ENCODE measurements around the gene SEMA6D.

SEMA6D gene

DNA sequence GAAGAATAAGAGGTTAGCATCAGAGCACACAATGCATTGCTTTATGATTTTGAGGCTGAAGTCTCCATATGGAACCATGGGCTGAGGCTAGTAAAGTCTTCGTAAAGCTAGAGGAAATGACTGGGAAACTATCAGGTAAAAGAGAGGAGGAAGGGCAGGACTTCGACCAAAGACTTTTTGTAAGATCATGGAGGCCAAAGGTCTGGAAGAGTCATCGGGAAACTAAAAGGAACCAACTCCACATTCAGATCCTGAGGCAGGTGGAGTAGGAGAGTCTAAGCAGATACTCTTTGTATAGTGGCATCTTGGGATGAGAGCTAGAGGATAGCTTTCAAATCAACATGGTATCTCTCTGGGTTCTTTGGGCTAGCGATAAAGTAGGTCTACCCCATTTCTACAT is 36.3 kb downstream of the SEMA6D start:
- Histone ChIP-seq H3K27me3 (ENCODE audit: insufficient read depth, poor library complexity, severe bottlenecking) (no peaks in the 10 kb centered on the region), H3K4me3 (replicated peaks; ENCODE audit: insufficient read depth, low read length) (no peak overlapping the region), H3K27ac (replicated peaks) (no peak overlapping the region)
- DNase-seq (ENCODE audit: low read depth in 1 of 2, low spot score in 1 of 2): no peak
- TF ChIP-seq, protein P1, sequence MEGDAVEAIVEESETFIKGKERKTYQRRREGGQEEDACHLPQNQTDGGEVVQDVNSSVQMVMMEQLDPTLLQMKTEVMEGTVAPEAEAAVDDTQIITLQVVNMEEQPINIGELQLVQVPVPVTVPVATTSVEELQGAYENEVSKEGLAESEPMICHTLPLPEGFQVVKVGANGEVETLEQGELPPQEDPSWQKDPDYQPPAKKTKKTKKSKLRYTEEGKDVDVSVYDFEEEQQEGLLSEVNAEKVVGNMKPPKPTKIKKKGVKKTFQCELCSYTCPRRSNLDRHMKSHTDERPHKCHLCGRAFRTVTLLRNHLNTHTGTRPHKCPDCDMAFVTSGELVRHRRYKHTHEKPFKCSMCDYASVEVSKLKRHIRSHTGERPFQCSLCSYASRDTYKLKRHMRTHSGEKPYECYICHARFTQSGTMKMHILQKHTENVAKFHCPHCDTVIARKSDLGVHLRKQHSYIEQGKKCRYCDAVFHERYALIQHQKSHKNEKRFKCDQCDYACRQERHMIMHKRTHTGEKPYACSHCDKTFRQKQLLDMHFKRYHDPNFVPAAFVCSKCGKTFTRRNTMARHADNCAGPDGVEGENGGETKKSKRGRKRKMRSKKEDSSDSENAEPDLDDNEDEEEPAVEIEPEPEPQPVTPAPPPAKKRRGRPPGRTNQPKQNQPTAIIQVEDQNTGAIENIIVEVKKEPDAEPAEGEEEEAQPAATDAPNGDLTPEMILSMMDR (IDR thresholded peaks at IDR 0.05; ENCODE audit: insufficient read depth, low read length): no peak
- no peak for TF ChIP-seq SPI1 (IDR thresholded peaks at IDR 0.05; ENCODE audit: borderline replicate concordance, low read depth)
- no peak for TF ChIP-seq POLR2AphosphoS5 (IDR thresholded peaks at IDR 0.05; ENCODE audit: low read depth)
- TF ChIP-seq GABPA (IDR thresholded peaks at IDR 0.05; ENCODE audit: low read depth): no peak
- TF ChIP-seq, protein P2, sequence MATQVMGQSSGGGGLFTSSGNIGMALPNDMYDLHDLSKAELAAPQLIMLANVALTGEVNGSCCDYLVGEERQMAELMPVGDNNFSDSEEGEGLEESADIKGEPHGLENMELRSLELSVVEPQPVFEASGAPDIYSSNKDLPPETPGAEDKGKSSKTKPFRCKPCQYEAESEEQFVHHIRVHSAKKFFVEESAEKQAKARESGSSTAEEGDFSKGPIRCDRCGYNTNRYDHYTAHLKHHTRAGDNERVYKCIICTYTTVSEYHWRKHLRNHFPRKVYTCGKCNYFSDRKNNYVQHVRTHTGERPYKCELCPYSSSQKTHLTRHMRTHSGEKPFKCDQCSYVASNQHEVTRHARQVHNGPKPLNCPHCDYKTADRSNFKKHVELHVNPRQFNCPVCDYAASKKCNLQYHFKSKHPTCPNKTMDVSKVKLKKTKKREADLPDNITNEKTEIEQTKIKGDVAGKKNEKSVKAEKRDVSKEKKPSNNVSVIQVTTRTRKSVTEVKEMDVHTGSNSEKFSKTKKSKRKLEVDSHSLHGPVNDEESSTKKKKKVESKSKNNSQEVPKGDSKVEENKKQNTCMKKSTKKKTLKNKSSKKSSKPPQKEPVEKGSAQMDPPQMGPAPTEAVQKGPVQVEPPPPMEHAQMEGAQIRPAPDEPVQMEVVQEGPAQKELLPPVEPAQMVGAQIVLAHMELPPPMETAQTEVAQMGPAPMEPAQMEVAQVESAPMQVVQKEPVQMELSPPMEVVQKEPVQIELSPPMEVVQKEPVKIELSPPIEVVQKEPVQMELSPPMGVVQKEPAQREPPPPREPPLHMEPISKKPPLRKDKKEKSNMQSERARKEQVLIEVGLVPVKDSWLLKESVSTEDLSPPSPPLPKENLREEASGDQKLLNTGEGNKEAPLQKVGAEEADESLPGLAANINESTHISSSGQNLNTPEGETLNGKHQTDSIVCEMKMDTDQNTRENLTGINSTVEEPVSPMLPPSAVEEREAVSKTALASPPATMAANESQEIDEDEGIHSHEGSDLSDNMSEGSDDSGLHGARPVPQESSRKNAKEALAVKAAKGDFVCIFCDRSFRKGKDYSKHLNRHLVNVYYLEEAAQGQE (IDR thresholded peaks at IDR 0.05; ENCODE audit: insufficient replicate concordance, low read depth): no peak

- DNase-seq (ENCODE audit: low read depth in 1 of 2, low spot score in 1 of 2): no peak
- Histone ChIP-seq H3K27ac (replicated peaks) (no peak overlapping the region), H3K27me3 (ENCODE audit: insufficient read depth, poor library complexity, severe bottlenecking) (no peaks in the 10 kb centered on the region), H3K4me3 (replicated peaks; ENCODE audit: insufficient read depth, low read length) (no peak overlapping the region)
- TF ChIP-seq, protein P1 (IDR thresholded peaks at IDR 0.05; ENCODE audit: insufficient read depth, low read length): no peak
- TF ChIP-seq POLR2AphosphoS5 (IDR thresholded peaks at IDR 0.05; ENCODE audit: low read depth): no peak
- no peak for TF ChIP-seq SPI1 (IDR thresholded peaks at IDR 0.05; ENCODE audit: borderline replicate concordance, low read depth)
- no peak for TF ChIP-seq GABPA (IDR thresholded peaks at IDR 0.05; ENCODE audit: low read depth)
- TF ChIP-seq, protein P2 (IDR thresholded peaks at IDR 0.05; ENCODE audit: insufficient replicate concordance, low read depth): no peak
Measured at GRCh38 chr15:47754312-47754711, 37.0 kb downstream of the SEMA6D start.

DNA sequence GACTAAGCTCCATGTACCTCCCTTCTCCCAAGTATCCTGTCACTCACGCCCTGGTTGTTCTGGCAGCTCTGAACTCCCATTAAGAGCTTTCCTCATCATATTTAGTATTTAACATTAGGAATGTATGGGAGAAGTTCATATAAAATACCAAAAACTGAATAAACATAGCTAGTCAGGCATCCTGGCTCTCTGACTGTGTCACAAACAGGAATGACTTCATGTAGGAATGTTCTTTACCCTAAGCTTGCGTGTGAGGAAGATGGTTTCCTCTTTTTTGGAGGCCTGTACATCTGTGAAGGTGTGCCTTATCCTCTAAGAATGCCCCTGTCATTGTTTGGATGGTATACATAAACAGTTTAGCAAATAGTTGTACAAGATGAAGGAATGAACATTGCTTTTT is 38.6 kb downstream of the SEMA6D start:
- TF ChIP-seq, protein P1 (IDR thresholded peaks at IDR 0.05; ENCODE audit: insufficient read depth, low read length): no peak
- no peak for TF ChIP-seq SPI1 (IDR thresholded peaks at IDR 0.05; ENCODE audit: borderline replicate concordance, low read depth)
- no peak for TF ChIP-seq POLR2AphosphoS5 (IDR thresholded peaks at IDR 0.05; ENCODE audit: low read depth)
- TF ChIP-seq GABPA (IDR thresholded peaks at IDR 0.05; ENCODE audit: low read depth): no peak
- TF ChIP-seq, protein P2 (IDR thresholded peaks at IDR 0.05; ENCODE audit: insufficient replicate concordance, low read depth): no peak
- Histone ChIP-seq H3K27me3 (ENCODE audit: insufficient read depth, poor library complexity, severe bottlenecking) (no peaks in the 10 kb centered on the region), H3K4me3 (replicated peaks; ENCODE audit: insufficient read depth, low read length) (no peak overlapping the region), H3K27ac (replicated peaks) (no peak overlapping the region)
- no peak for DNase-seq (ENCODE audit: low read depth in 1 of 2, low spot score in 1 of 2)

Data from HL-60 (cell line).